T follicular helper cell (primary cell): ENCODE measurements around the gene CIC.
"Not testable (repeated sequence)": the region's sequence is repeated elsewhere in the genome, so short reads cannot be mapped to it uniquely, and the experiment has no call there.

Experiments used
- DNase-seq: peaks from one replicate; pipeline ENCODE4 v3.0.0-alpha.2; 2020; ENCODE audit warnings: low read depth

The CIC gene

DNA sequence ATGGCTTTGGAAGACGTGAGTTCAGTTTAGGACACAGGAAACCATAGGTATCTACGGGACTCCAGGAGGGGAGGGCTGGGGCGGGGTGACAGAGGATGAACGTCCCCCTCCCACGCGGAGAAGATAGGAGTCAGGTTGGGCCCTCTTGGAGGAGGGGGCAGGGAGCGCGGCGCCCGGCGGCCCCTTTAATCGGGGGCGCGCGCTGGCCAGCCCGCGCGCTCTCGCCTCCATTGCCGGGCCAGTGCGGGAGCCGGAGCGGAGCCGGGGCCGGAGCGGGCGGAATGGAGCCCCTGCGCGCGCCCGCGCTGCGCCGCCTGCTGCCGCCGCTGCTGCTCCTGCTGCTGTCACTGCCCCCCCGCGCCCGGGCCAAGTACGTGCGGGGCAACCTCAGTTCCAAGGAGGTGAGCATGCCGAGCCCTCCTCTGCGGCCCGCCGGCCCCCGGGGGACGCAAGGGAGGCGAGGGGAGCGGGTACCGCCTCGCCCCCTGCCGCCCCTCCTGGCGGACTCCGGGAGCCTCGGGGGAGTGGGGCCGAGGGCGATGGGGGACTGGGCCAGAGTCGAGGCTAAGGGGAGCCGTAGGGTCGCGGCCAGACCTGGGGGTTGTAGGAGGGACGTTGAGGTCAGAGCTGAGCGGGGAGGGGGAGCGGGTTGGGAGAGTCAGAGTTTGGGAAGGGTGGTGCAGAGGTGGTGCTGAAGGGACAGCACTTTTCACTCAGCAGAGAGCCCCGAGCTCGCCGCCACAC lies 44.2 kb downstream of the CIC start, which contains the start of gene TMEM145:
Gene TMEM145, plus strand, starts transcription at position 214 of the 744 bp plus-strand sequence. Its CDS starts 68 bp downstream, at position 282.
- no peak for DNase-seq

DNA sequence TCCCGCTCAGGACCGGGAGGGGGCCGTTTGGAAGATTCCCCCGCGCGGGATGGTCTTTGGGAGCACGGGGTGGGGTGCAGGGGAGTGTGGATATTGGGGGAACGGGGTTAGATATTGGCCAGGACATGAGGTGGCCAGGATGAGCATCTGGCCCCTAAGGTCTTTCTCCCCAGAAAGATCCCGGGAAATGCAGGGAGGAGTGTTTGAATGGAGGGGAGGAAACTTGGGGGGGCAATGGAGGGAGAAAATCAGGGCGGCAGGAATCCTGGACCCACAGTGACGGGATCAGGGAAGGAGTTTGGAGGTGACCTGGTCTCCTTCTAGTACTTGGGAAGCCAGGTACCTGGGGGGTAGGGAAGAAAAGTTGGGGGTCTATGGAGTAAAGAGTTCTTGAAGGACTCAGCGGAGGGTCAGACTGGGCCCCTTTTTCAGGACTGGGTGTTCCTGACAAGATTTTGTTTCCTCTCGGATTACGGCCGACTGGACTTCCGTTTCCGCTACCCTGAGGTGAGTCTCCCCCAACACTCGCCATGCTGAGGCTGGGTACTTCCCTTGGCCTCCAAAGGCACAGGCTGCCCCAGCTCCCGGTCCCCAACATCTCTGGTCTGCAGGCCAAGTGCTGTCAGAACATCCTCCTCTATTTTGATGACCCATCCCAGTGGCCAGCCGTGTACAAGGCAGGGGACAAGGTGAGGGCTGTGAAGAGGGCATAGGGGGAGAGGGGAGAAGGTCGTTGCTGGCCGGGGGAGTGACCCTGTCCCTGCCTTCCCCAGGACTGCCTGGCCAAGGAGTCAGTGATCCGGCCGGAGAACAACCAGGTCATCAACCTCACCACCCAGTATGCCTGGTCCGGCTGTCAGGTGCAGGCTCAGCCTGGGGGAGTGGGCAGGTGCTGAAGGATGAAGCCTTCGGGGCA lies 45.0 kb downstream of the CIC start:
- DNase-seq: no peak

DNA sequence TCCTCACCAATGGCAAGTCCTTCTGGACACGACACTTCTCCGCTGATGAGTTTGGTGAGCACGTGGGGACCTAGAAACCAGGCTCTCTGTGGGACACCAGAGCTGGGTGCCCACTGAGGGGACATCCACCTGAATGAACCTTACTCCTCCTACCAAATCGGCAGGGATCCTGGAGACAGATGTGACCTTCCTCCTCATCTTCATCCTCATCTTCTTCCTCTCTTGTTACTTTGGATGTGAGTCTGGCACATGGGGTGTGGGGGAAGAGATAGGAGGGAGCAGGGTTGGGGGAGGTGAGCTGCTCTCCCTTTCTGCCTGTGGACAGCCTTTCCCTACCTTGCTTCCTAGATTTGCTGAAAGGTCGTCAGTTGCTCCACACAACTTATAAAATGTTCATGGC lies 46.0 kb downstream of the CIC start:
- DNase-seq: no peak

DNA sequence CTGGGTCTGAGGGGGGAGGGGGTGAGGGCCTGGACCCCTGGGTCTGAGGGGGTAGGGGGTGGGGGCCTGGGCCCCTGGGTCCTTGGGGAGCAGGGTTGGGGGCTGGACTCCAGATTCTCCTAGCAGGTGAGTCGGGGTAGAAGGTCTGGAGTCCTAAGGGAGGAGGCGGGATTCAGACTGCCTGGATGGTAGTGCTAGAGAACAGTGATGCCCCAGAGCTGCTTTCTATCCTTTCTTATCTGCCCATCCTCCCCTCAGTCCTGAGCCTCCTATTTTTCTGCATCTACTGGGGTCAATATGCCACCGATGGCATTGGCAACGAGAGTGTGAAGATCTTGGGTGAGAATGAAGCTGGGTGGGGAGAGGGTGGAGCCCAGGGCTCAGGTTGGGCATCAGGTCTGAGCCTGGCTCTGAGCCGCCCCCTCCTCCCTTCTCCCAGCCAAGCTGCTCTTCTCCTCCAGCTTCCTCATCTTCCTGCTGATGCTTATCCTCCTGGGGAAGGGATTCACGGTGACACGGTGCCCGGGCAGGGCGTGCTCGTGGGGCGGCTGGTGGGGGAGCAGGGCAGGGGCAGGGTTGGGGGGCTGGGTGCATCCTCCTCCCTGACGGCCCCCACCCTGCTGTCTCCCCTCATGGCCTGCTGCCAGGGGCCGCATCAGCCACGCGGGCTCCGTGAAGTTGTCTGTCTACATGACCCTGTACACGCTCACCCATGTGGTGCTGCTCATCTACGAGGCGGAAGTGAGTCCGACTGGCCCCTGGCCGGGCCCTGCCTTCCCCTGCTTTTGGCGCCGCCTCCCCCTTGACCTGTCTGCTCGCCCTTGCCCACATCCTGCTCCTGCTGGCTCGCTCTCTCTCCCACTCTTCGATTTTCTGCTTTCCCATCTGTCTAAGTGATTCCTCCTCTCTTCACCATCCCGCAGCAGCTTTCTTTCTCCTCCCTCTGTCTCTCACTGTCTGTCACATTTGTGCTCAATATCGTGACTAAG lies 47.5 kb downstream of the CIC start:
- no peak for DNase-seq

DNA sequence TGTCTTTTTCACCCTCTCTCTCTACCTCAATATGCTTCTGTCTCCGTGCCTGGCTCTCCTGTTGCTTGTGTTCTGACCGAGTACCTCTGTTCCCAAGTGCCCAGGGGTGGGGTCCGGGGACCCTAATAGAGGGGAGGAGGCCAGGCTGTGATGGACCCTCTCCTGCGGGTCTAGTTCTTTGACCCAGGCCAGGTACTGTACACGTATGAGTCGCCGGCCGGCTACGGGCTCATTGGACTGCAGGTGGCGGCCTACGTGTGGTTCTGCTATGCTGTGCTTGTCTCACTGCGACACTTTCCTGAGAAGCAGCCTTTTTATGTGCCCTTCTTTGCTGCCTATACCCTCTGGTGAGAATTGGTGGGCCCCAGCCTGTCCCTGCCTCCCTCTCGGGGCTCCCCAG lies 48.5 kb downstream of the CIC start:
- no peak for DNase-seq

DNA sequence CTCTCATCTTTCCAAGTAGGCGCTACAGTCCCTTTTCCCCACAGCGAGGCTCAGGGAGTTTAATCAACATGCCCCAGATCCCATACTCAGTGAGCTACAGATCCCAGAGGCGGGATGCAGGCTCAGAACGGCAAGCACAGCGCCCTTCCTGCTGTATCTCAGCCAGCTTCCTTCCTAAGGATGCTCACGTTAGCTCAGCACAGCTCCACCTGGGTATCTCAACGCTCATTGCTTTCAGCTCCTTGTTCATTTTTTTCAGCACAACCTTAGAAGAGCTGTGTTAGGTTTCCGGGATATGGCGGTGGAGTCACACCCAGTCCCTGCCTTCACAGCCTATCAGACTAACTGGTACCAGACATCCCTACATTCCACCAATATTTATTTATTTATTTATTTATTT lies 53.3 kb downstream of the CIC start:
- DNase-seq: no peak

DNA sequence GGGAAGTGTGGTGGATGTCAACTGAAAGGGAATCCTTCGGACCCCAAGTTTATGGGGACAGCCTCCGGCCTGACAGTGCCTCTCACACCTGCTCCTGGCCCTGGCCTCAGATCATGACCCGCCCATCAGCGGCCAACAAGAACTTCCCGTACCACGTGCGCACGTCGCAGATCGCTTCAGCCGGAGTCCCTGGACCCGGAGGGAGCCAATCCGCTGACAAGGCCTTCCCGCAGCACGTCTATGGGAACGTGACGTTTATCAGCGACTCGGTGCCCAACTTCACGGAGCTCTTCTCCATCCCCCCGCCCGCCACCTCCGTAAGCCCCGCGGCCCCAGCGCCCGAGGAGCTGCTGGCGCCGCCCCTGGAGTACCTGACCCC lies 54.4 kb downstream of the CIC start:
- no peak for DNase-seq

DNA sequence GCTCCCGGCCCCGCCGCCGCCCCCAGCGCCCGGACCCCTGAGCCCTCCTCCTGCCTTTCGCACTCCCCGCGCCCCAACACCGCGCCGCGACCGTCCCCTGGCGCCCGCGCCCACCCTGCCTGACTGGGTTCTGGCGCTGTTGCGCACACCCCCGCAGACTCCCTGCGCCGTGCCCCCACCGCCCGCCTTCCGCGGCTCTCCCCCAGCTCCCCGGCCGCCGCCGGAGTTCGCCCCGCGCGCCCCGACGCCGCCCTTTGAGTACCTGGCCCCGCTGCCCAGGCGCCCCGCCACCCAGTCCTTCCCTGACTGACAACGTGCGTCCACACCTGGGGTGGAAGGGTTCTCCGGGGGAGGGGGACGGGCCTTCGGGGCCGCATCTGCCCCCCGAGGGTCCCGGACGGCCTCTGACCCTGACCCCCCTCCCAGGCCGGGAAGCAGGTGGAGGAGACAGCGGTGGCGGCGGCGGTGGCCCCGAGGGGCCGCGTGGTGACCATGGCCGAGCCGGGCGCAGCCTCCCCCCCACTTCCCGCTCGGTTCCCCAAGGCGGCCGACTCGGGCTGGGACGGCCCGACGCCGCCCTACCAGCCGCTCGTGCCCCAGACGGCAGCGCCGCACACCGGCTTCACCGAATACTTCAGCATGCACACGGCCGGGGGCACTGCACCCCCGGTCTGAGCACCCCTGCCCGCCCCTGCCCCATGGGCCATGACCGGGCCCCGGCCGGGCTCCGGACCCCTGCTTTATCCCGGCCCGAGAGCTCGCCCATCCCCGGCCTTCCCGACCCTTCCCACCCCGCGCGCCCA lies 55.0 kb downstream of the CIC start:
- DNase-seq: no peak

DNA sequence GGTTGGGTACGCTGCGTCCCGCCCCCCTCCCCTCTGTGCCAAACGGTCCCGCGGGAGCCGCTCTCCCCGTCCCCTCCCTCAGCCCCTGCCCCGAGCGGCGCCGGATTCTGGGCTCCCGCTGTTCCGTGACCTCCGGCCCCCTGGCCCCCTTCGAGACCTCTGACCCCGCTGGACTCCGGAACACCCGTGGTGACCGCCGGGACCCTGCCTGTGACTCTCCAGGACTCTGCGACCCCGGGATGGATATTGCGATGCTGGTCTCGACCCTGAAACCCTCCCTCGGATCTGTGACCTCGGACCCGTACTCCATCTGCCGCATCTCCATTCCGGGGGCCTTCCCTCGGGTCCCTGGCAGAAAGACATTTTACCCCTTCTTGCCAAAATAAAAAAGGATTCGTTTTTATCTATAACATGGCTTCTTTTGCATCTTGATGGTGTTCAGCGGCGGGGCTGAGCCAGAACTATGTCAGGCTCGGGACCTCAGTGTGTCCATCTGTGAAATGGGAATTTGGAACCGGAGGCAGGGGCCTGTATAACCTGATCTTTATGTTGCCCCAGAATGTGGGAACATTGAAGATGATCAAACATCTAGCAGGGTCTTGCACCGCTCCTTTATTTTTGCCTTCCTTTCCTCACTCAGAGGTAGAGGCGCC lies 55.7 kb downstream of the CIC start:
- DNase-seq: no peak

DNA sequence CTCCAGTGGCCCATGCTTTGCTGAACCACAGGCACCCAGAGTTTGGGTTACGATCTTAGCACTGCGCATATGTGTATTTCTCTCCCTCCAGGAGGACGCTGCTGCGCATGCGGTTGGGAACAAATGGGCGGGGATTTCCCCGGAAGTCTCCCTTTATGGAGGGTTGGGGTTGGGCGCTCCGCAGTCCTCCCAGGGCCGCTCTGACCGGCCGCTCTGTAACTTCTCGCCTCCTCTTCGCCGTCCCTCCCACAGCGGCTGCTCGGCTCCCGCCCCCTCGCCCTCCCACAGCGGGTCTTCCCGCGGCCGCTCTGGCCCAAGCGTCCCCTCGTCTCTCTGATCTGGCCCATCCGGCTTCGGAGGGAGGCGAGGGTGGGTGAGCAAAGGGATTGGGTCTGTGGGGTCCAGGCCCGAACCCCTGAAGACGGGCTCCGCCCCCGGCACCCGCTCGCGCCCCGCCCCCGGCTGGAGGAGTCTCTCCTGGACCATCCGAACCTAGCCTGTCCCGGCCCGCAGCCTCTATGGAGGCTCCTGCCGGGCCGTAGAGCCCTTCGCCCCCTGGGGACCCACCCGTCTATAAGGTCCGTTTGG lies 56.4 kb downstream of the CIC start, which contains the start of gene MEGF8:
Gene MEGF8, plus strand, starts transcription at position 328 of the 588 bp plus-strand sequence. CDS start 609 bp downstream, outside the sequence.
- peak; percentile 96 for DNase-seq

DNA sequence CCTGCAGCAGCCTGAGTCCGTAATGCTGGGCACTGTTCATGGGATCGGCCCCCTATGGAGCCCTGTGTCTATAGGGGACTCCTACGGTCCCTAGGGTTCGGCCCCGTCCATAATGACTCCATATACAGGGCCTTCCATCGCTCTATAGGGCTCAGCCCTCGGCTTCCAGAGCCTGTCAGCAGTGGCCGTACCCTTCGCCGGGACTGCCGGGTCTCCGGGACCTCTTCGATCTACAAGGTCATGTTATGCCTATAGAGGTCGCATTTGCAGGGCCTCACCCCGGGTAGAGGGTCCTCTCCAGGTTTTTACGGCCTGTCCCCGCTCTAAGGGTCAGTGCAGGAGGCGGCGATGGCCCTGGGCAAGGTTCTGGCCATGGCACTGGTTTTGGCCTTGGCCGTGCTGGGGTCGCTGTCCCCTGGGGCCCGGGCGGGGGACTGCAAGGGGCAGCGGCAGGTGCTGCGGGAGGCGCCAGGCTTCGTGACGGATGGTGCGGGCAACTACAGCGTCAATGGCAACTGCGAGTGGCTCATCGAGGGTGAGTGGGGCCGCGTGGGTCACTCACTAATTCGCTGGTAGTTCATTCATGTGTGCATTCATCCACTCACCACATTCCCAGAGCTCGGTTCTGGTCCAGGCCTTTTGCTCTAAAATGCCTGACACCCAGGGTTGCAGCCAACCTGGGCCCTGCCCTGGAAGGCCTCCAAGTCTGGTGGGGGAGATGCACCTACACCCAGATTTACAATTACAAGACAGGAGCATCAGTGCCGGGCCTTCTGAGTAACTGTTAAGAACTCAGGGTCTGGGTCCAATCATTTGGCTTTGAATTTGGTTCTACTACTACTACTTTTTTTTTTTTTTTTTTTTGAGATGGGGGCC lies 57.1 kb downstream of the CIC start:
- DNase-seq: peak; percentile 11

DNA sequence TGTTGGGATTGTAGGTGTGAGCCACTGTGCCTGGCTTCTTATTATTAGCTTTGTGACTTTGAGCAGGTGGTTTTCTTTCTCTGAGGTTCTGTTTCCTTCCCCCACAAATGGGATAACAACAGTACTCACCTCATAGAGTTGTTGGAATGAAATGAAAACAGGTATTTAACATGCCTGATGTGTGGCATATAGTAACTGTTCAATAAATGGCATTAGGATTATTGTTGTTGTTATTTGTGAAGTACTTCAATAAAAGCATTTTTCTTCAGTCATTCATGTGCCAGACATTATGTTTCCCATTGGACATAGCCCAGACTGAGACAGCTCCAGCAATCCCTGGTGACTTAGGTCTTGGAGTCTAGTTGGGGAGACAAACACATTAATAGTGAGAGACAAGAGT lies 57.9 kb downstream of the CIC start:
- no peak for DNase-seq

DNA sequence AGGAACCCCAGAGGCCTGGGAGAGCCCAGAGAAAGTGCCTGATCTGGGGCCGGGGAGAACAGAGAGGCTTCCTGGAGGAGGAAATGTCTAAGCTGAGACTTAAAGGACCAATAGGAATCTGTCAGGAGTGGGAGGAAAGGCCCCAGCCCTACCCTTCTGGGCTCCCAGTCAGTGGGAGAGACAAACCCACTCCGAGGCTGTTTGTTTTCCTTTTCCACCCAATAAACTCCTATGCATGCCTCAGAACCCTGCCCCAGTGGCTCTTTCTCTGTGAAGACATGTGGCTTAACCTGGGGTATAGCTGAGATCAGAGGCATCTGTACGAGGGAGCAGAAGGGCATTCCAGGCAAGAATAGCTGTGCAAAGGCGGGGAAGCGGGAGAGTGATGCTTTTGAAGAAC lies 58.3 kb downstream of the CIC start:
- DNase-seq: no peak

DNA sequence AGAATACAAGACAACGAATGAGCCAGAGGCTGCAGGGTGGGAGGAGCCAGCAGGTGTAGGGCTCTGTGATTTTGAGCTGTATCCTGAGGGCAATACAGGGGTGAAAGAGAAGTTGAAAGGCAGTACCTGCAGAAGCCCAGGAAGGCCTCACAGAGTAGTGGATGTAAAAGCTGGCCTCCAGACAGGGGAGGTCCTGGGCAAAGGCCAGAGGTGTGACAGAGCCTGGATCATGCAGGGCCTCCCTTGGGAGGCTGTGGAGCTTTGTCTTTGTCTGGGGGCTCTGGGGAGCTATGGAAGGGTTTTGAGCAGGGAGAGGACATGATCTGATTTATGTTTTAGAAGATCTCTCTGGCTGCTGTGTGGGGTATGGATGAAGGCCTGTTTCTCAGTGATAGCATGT lies 59.1 kb downstream of the CIC start:
- DNase-seq: no peak

DNA sequence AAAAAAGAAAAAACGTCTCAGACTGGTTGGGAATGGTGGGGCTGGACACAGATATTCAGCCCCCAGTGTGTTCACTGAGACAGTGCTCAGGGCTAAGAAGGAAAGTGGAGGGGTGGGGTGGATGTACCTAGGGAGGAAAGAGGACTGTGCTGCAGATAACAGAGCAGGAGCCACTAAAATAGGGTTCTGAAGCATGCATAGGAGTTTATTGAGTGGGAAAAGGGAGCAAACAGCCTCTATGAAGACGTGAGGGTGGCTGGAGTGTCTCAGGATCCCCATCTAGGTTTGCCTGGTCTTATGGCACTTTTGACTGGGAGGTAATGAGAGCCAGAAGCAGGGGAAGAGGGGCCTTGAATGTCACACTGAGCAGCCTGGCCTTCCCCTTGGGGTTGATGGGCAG lies 59.8 kb downstream of the CIC start:
- no peak for DNase-seq

DNA sequence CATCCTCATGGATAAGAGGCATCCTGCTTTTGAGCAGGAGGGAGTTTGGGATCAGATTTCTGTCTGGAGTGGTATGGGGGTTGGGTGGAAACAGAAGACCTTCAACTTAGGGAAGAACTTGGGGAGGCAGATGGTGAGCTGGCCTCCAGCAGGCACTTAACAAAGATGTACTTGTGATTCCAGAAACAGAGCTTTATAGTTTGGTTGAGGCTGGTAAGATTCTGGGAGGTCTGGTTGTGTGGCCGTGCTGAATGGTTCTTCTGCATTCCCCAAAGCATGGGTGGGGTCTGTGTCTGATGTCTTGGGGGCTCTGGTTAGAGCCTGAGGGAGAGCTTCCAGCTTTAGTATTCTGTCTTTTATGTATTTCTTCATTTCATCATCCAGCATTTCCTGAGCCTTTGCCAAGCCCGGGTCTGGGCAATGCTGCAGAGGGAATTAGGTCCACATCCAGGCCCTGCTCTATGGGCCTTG lies 61.2 kb downstream of the CIC start:
- DNase-seq: no peak

DNA sequence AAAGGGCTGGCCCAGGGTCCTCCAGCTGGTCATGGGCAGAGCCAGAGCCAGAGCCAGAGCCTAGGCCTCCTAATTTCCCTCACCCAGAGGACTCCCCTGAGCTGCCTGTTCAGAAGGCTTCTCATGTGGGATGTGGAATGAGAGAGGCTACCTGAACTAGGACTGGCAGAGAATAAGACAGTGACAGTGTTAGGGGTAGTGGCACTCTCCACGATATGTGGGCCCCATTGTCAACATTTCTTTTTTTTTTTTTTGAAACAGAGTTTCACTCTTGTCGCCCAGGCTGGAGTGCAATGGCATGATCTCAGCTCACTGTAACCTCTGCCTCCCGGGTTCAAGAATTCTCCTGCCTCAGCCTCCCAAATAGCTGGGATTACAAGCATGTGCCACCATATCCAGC lies 62.3 kb downstream of the CIC start:
- DNase-seq: not testable (repeated sequence)

DNA sequence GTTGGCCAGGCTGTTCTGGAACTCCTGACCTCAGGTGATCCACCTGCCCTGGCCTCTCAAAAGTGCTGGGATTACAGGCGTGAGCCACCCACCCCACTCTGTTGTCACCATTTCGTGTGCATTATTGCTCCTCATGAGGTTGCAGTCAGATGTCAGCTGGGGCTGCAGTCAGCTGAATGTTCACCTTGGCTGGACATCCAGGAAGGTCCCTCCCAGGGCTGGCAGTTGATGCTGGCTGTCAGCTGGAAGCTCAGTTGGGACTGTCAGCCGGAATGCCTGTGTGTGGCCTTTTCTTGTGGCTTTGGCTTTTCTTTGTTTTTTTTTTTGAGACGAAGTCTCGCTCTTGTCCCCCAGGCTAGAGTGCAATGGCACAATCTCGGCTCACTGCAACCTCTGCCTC lies 63.0 kb downstream of the CIC start:
- DNase-seq: no peak

DNA sequence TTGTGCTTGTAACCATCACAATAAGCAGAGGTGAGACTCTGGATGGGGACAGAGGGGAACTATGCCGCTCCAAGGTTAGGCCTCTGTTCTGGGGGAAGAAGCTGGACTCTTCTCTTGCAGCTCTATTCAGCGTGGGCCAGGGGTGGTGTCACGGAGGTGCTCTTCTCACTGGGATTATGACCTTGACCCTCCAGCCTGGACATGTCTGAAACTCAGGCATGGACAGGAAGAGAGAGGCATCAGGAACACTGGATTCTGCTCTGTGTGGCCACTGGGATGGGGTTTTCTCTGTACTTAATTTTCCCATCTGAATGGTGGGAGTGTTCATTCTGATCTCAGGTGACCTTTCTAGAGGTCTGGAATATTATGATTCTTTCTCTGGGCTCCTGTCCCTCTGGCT lies 64.0 kb downstream of the CIC start:
- no peak for DNase-seq
